ENCODE results near the gene TCP11.

TCP11 gene

DNA sequence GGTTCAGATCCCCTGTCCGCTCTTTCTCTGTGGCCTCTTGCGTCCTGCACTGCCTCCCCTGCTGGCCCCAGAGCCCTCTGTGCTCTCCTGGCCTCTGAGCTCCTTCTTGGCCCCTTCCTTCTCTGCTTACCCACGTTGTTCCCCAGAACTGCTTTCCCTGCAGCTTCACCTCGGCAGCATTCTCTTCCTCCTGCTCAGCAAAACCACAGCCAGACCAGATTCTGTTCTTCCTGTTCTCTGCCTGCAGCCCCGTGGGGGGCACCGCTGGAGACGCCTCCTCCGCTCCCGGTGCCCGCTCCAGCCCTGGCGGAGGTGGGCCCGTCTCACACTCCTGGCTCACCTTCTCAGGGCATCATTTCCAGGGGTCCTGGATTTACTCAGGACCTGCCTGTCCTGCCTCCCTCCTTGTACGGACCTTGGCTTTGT lies 59.7 kb downstream of the TCP11 start:
- TF ChIP-seq, protein P1, sequence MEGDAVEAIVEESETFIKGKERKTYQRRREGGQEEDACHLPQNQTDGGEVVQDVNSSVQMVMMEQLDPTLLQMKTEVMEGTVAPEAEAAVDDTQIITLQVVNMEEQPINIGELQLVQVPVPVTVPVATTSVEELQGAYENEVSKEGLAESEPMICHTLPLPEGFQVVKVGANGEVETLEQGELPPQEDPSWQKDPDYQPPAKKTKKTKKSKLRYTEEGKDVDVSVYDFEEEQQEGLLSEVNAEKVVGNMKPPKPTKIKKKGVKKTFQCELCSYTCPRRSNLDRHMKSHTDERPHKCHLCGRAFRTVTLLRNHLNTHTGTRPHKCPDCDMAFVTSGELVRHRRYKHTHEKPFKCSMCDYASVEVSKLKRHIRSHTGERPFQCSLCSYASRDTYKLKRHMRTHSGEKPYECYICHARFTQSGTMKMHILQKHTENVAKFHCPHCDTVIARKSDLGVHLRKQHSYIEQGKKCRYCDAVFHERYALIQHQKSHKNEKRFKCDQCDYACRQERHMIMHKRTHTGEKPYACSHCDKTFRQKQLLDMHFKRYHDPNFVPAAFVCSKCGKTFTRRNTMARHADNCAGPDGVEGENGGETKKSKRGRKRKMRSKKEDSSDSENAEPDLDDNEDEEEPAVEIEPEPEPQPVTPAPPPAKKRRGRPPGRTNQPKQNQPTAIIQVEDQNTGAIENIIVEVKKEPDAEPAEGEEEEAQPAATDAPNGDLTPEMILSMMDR (conservative IDR thresholded peaks at IDR 0.05; ENCODE audit: low read length): no peak
- DNase-seq (ENCODE audit: low read depth): no peak
- H3K4me3 ChIP-seq (ENCODE audit: low read length): no peak overlapping the region

DNA sequence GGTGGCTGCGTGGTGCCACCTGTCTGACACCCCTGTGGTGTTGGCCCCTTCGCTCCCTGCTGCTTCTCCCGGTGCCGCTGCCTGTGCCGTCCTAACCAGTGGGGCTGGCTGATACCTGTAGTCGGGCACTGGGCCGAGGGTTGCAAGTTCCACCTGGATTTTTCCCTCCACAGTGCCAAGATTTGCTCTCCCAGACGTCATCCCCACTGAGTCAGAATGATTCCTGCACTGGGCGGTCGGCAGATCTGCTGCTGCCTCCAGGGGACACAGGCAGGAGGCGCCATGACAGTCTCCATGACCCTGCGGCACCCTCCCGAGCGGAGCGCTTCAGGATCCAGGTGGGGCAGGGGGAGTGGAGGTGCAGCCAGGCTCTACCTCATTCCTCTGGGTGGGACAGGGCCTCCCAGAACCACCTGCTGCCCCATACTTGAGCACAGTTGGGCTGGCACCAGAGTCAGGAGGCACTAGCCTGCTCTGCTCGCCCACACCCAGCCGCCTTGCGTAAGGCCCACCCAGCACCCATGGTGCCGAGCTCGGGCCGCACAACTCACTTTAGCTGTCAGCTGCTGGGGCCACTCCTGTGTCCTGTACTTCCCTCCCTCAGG lies 60.2 kb downstream of the TCP11 start:
- TF ChIP-seq, protein P1 (conservative IDR thresholded peaks at IDR 0.05; ENCODE audit: low read length): no peak

DNA sequence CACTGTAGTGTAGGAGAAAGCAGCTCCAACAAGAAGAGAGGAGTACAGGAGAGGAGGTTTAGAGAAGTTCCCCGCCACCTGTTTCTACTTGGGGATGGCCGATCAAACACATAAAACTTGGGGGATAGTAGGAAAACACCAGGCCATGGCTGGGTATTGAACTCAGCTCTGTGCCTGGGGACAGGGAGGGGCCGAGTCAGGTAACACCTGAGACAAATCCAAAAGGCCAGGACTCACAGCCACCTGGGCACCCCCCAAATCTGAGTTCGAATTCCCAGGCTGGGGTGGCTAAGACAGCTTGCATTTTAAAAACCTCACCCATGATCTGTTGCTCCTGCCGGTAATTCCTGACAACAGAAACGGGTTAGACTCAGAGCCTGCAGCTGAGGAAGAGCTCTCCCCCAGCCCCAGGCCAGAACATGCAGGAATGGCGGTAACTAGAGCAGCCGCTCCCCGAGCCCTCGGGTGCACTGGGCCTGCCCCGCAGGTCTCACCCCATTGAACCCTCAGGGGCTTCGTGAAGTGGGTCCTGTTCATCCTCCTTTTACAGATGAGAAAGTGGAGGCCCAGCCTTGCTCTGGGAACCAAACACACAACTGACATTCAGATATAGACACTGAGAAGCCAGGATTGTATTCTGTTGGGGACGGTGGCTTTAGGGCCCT lies 61.0 kb downstream of the TCP11 start:
- no peak for DNase-seq (ENCODE audit: low read depth)
- no peak overlapping the region for H3K4me3 ChIP-seq (ENCODE audit: low read length)
- TF ChIP-seq, protein P1 (conservative IDR thresholded peaks at IDR 0.05; ENCODE audit: low read length): no peak

More for the DNA sequence above, 60.2 kb downstream of the TCP11 start:
- DNase-seq (ENCODE audit: low read depth): no peak
- no peak overlapping the region for H3K4me3 ChIP-seq (ENCODE audit: low read length)

DNA sequence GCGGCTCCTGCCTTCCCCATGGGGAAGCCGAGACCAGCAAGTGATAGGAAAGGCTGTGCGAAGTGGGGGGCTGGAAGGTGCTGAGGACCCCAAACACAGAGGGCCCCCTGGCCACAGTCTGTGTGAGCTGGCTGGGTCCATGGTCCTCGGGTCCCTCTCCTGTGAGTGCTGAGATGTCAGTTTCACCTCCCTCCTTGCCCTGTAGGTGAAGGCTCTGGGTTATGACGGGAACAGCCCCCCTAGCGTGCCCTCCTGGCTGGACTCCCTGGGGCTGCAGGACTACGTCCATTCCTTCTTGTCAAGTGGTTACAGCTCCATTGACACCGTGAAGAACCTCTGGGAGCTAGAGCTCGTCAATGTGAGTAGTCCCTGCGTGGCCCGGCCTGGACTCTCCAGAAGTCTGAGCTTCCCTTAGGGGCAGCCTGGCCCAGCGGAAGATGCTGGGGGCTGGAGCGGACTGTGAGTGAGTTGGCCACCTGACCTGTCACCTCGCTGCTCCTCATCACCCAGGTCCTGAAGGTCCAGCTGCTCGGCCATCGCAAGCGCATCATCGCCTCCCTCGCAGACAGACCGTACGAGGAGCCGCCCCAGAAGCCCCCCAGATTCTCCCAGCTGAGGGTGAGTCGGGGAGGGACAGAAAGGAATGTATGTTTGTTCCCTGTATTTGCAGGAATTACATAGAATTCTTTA lies 61.7 kb downstream of the TCP11 start:
- TF ChIP-seq, protein P1 (conservative IDR thresholded peaks at IDR 0.05; ENCODE audit: low read length): no peak
- no peak overlapping the region for H3K4me3 ChIP-seq (ENCODE audit: low read length)
- no peak for DNase-seq (ENCODE audit: low read depth)

DNA sequence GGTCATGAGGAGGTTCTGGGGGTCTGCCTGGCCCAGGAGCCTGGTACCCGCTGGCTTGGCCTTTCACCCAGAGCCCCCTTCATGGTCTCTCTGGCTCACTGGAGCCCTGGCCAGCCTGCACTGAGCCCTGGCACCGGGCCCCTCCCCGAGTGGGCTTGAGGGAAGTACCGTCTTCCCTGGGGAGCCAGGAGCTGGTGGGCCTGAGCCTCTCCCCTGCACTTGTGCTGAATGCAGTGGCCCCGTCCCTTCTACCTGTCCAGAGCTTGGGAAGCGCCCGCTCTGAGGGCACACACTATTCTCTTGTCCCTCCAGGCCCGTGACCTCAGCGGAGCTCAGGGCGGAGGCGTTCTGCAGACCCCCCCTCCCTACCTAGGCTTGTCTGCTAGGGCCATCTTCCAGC lies 62.2 kb downstream of the TCP11 start:
- no peak overlapping the region for H3K4me3 ChIP-seq (ENCODE audit: low read length)
- TF ChIP-seq, protein P1 (conservative IDR thresholded peaks at IDR 0.05; ENCODE audit: low read length): no peak
- DNase-seq (ENCODE audit: low read depth): no peak

DNA sequence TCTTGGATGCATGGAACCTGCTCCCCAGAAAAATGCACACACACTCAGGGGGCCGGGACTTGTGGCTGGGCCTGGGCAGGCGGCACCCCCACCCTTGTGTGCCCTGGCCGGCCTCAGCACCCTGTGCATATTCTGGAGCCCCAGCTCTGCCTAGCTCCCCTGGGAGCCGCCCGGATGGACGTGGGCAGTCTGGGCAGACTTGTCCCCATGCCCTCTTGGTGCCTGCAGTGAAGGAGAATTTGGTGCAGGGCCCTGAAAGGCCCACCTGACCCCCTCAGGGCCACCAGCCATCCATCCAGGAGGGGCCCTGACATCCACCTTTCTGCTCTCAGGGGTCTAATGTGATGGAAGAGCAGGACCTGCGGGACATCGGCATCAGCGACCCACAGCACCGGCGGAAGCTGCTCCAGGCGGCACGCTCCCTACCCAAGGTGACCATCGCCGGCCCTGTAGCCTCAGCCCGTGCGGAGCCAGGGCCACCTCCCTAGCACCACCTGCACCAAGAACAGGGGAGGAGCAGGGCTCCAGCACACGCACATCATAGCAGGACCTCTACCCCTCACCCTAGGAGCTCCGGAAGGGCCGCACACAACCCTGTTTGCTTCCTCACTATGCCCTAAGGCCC lies 62.8 kb downstream of the TCP11 start:
- DNase-seq (ENCODE audit: low read depth): no peak
- TF ChIP-seq, protein P1 (conservative IDR thresholded peaks at IDR 0.05; ENCODE audit: low read length): no peak
- H3K4me3 ChIP-seq (ENCODE audit: low read length): no peak overlapping the region

All from AG10803 (cell line).